ENCODE measurements around the gene AKAP6.
A peak's percentile ranks its signal among the peaks of the same experiment; 100 is the strongest.

Gene AKAP6

GRCh38 chr14:32478050-32478449 lies 149.0 kb downstream of the AKAP6 start:
- DNase-seq (ENCODE audit: low spot score): peak; percentile 22

- no peak for DNase-seq (ENCODE audit: low spot score)
Measured at GRCh38 chr14:32480337-32480736, 151.2 kb downstream of the AKAP6 start.

GRCh38 chr14:32481707-32482106 lies 152.6 kb downstream of the AKAP6 start:
- DNase-seq (ENCODE audit: low spot score): peak; percentile 4

GRCh38 chr14:32491416-32492016 lies 162.4 kb downstream of the AKAP6 start:
- DNase-seq (ENCODE audit: low spot score): peak; percentile 64

GRCh38 chr14:32492457-32492856 lies 163.4 kb downstream of the AKAP6 start:
- no peak for DNase-seq (ENCODE audit: low spot score)

GRCh38 chr14:32494609-32495434 lies 165.7 kb downstream of the AKAP6 start:
- DNase-seq (ENCODE audit: low spot score): peak; percentile 74

- DNase-seq (ENCODE audit: low spot score): peak; percentile 71
Measured at GRCh38 chr14:32495435-32495734, 166.3 kb downstream of the AKAP6 start.

GRCh38 chr14:32497248-32497647 lies 168.2 kb downstream of the AKAP6 start:
- DNase-seq (ENCODE audit: low spot score): no peak

- no peak for DNase-seq (ENCODE audit: low spot score)
Measured at GRCh38 chr14:32507029-32507984, 178.2 kb downstream of the AKAP6 start.

GRCh38 chr14:32508281-32508680 lies 179.2 kb downstream of the AKAP6 start:
- peak; percentile 90 for DNase-seq (ENCODE audit: low spot score)

GRCh38 chr14:32509632-32510187 lies 180.6 kb downstream of the AKAP6 start:
- DNase-seq (ENCODE audit: low spot score): peak; percentile 100

GRCh38 chr14:32510815-32511214 lies 181.7 kb downstream of the AKAP6 start:
- peak; percentile 61 for DNase-seq (ENCODE audit: low spot score)

- DNase-seq (ENCODE audit: low spot score): no peak
Measured at GRCh38 chr14:32512348-32512747, 183.2 kb downstream of the AKAP6 start.

GRCh38 chr14:32512813-32513212 lies 183.7 kb downstream of the AKAP6 start:
- no peak for DNase-seq (ENCODE audit: low spot score)

GRCh38 chr14:32513571-32514009 lies 184.5 kb downstream of the AKAP6 start:
- DNase-seq (ENCODE audit: low spot score): peak; percentile 74

GRCh38 chr14:32514236-32514635 lies 185.1 kb downstream of the AKAP6 start:
- DNase-seq (ENCODE audit: low spot score): no peak

- DNase-seq (ENCODE audit: low spot score): no peak
Measured at GRCh38 chr14:32514681-32515080, 185.6 kb downstream of the AKAP6 start.

- DNase-seq (ENCODE audit: low spot score): peak; percentile 88
Measured at GRCh38 chr14:32524609-32525375, 195.7 kb downstream of the AKAP6 start.

GRCh38 chr14:32525591-32525990 lies 196.5 kb downstream of the AKAP6 start:
- no peak for DNase-seq (ENCODE audit: low spot score)

GRCh38 chr14:32530800-32531199 lies 201.7 kb downstream of the AKAP6 start:
- DNase-seq (ENCODE audit: low spot score): no peak

- DNase-seq (ENCODE audit: low spot score): no peak
Measured at GRCh38 chr14:32531942-32532515, 202.9 kb downstream of the AKAP6 start.

Measured in pons (tissue), 1 donor.